Progenitor cell of endocrine pancreas (in vitro differentiated cells): ENCODE data around the gene UMOD. TPM values are rescaled to one million over a fixed set of nuclear protein-coding genes. Genes with fewer than 3 reads are reported as not detected.

Experiments used
- DNase-seq: peaks from one replicate; pipeline ENCODE4 v3.0.0; 2021; ENCODE audit warnings: low spot score; ENCODE audit not compliant: unreplicated experiment
- H3K27ac Mint-ChIP-seq: 2 replicates; pipeline ENCODE4 v1.8.0; 2021; ENCODE audit warnings: mild to moderate bottlenecking, moderate library complexity, mixed read lengths
- H3K27me3 Mint-ChIP-seq: 2 replicates; pipeline ENCODE4 v1.8.0; 2021; ENCODE audit warnings: mixed read lengths
- H3K36me3 Mint-ChIP-seq: 2 replicates; pipeline ENCODE4 v1.8.0; 2022; ENCODE audit warnings: mixed read lengths; ENCODE audit not compliant: insufficient read depth
- H3K4me1 Mint-ChIP-seq: 2 replicates; pipeline ENCODE4 v1.8.0; 2021; ENCODE audit warnings: low read depth, mixed read lengths
- H3K4me3 Mint-ChIP-seq: 2 replicates; pipeline ENCODE4 v1.8.0; 2021; ENCODE audit warnings: low read depth, mild to moderate bottlenecking, moderate library complexity, mixed read lengths
- H3K9me3 Mint-ChIP-seq: 2 replicates; pipeline ENCODE4 v1.8.0; 2021; ENCODE audit warnings: low read depth, mixed read lengths
- total RNA-seq: library from RNA; stranded (reverse); gene quantifications from 2 replicates; pipeline ENCODE4 v1.2.1, GENCODE V29; 2021
- TF ChIP-seq, protein P1 (sequence below): fragments of 200-600 bp; sonication (generic); IDR thresholded peaks from one replicate; pipeline ENCODE4 v1.5.0; 2021; ENCODE audit warnings: antibody characterized with exemption, mild to moderate bottlenecking; ENCODE audit not compliant: unreplicated experiment

UMOD gene
- total RNA-seq, 1 donor from 2014 or later = not detected

DNA sequence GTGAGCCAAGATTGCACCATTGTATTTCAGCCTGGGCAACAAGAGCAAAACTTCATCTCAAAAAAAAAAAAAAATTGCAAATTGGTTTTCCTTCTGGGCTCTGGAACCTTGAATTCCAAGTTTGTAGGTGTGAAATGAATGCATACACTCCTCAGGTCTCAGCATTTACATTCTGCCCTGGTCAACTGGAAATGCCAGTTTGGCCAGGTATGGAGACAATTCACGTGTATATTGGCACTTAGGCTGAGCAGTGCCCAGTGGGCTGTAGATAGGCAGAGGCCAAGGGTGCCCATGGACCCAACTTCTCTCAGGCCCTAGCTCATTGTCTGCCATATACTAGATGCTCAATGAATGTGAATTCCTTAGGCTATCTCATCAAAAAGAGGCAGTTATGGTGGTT lies 36.3 kb upstream of the UMOD start:
- peaks cover 25% of the 10 kb centered on the region for H3K4me1 Mint-ChIP-seq
- H3K27ac Mint-ChIP-seq = no peak overlapping the region
- no peak overlapping the region for H3K4me3 Mint-ChIP-seq
- TF ChIP-seq, protein P1, sequence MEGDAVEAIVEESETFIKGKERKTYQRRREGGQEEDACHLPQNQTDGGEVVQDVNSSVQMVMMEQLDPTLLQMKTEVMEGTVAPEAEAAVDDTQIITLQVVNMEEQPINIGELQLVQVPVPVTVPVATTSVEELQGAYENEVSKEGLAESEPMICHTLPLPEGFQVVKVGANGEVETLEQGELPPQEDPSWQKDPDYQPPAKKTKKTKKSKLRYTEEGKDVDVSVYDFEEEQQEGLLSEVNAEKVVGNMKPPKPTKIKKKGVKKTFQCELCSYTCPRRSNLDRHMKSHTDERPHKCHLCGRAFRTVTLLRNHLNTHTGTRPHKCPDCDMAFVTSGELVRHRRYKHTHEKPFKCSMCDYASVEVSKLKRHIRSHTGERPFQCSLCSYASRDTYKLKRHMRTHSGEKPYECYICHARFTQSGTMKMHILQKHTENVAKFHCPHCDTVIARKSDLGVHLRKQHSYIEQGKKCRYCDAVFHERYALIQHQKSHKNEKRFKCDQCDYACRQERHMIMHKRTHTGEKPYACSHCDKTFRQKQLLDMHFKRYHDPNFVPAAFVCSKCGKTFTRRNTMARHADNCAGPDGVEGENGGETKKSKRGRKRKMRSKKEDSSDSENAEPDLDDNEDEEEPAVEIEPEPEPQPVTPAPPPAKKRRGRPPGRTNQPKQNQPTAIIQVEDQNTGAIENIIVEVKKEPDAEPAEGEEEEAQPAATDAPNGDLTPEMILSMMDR = no peak
- no peaks in the 10 kb centered on the region for H3K36me3 Mint-ChIP-seq
- H3K9me3 Mint-ChIP-seq = no peaks in the 10 kb centered on the region
- no peaks in the 10 kb centered on the region for H3K27me3 Mint-ChIP-seq
- DNase-seq = no peak

DNA sequence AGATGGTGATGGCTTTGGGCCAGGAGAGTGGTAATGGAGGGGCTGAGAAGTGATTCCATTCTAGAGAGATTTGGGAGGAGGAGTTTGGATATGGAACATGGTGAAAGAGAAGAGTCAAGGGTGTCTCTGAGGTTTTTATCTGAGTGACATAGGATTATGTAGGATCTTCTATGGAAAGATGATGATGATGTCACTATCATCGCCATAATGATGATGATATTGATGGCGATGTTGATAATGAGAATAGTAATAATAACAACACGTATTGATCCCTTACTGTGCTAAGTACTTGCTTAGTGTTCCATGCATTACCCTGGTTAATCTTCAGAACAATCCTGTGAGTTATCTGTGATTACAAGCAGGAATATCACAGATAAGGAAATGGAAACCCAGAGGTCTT lies 35.5 kb upstream of the UMOD start:
- H3K27me3 Mint-ChIP-seq = no peaks in the 10 kb centered on the region
- no peaks in the 10 kb centered on the region for H3K36me3 Mint-ChIP-seq
- TF ChIP-seq, protein P1 = no peak
- no peak overlapping the region for H3K4me3 Mint-ChIP-seq
- no peak for DNase-seq
- no peak overlapping the region for H3K27ac Mint-ChIP-seq
- H3K4me1 Mint-ChIP-seq = peaks cover 25% of the 10 kb centered on the region
- no peaks in the 10 kb centered on the region for H3K9me3 Mint-ChIP-seq

DNA sequence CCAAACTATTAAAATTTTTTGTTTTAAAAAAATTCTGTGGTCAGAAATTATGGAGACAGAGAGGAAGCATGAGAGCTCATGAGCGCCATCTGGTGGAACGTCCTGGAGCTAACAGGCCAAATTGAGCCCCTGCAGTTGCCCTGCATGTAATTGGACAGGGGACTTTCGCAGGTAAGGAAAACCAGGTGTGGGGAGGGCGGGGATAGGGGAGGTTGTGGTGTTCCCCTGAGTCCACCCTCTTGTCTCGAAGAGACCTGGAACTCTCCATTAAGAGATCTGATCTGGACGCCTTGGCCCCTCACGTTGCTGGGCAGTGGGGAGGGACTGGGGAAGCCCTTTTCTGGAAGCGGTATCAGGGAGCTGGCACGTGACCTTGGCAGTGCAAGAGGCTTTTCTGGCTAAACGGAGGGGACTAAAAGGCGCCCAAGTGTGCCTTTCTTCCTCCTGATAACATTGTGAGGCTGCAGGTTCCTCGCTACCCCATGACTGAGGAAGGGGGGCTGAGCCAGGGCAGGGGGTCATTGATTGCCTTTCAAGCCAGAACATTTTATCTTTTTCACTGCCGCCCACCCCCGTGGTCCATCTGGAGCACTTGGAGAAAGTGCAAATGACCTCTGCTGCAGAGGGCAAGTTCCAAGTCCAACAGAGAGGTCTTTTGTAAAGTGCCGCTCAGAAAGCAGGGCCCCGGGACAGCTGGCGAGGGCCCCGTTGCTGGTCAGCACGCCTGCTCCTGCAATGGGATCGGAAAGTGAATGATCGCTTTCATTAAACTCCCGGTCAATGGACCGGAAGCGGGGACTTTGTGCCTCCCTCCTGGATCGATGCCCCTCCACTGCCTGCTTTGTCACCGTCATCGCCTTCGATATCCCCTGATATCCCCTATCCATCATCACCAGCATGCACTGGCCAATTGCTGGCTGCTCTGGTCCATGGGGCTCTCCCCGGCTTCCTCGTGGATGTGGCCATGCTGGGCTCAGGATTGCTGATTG lies 33.6 kb upstream of the UMOD start:
- DNase-seq = peak; percentile 73
- TF ChIP-seq, protein P1 = peak; percentile 90
- Mint-ChIP-seq H3K36me3 (no peaks in the 10 kb centered on the region), H3K27me3 (no peaks in the 10 kb centered on the region), H3K27ac (peak overlapping the region; percentile 91), H3K9me3 (no peaks in the 10 kb centered on the region), H3K4me1 (peaks cover 25% of the 10 kb centered on the region), H3K4me3 (peak overlapping the region; percentile 56)

DNA sequence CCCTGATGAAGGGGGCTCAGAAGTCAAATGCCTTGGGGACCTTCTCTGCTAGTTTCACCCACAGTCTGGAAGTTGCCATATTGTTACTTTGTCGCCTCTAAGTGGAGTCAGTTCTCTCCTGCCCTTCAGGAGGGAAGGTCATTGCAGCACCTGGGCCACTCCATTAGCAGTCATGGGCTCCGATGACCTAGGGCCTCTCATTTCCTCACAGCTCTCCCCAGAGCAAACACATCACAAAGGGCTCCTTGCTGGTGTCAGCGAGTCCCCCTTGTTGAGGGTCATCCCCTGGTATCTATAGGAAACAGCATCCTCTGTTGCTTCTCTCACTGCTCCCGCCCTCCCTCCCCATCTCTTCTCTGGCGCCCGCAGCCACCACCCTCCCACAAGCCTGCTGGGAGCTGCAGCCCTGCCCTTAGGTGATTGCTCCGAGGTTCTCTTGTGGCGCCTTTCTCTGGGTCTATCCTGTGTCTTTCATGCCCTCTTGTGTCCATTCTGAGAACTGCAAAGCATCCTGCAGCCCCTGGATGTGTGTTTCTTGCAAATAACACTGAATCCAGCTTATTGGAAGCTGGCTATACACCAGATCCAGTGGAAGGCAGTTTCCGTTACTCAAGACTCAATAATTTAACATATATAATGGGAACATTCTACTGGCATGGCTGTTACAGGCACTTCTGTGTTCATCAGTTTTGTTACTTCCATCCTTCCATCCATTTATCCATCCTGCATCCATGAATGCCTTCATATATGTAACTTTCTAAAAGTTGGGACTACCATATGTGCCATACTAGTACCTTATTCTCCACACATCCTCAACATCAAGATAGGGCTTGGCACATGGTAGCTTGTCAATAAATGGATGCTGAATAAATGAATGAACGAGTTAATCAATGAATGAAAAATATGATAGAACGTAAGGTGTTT lies 30.9 kb upstream of the UMOD start:
- Mint-ChIP-seq H3K36me3 (no peaks in the 10 kb centered on the region), H3K4me1 (peaks cover 25% of the 10 kb centered on the region), H3K27me3 (peaks cover 17% of the 10 kb centered on the region), H3K4me3 (no peak overlapping the region), H3K9me3 (no peaks in the 10 kb centered on the region), H3K27ac (no peak overlapping the region)
- TF ChIP-seq, protein P1 = peak; percentile 86
- DNase-seq = peak; percentile 70
